AG04449 (cell line): Measurements from ENCODE around the gene KRT75.

ENCODE experiments used
- CTCF ChIA-PET: fragments of 350-600 bp; formaldehyde crosslinking; extraction: SDS; loops from one replicate; lab custom pipeline; 2021; ENCODE audit warnings: antibody characterized with exemption; lab: Yijun Ruan, JAX
- POLR2A ChIA-PET: fragments of 400-600, 350-600 bp; formaldehyde crosslinking; extraction: SDS; loops from one replicate; lab custom pipeline; 2020; ENCODE audit warnings: antibody characterized with exemption, inconsistent platforms; lab: Yijun Ruan, JAX
- DNase-seq: peaks from one replicate; pipeline ENCODE4 v3.0.0-alpha.2; 2010; ENCODE audit warnings: low read depth, low spot score
- H3K4me3 ChIP-seq: 2 replicates; pipeline ENCODE4 v1.5.1; 2011; ENCODE audit warnings: low read depth, mild to moderate bottlenecking, control low read depth, low read length
- TF ChIP-seq, protein P1 (sequence below): IDR thresholded peaks from one replicate; pipeline ENCODE4 v1.5.1; 2011; ENCODE audit warnings: mild to moderate bottlenecking, moderate library complexity, low read length, control low read depth, inconsistent platforms; ENCODE audit not compliant: insufficient read depth; ENCODE audit errors: missing control alignments

KRT75 gene

GRCh38 chr12:52389313-52390207 is 44.6 kb downstream of the KRT75 start:
- TF ChIP-seq, protein P1, sequence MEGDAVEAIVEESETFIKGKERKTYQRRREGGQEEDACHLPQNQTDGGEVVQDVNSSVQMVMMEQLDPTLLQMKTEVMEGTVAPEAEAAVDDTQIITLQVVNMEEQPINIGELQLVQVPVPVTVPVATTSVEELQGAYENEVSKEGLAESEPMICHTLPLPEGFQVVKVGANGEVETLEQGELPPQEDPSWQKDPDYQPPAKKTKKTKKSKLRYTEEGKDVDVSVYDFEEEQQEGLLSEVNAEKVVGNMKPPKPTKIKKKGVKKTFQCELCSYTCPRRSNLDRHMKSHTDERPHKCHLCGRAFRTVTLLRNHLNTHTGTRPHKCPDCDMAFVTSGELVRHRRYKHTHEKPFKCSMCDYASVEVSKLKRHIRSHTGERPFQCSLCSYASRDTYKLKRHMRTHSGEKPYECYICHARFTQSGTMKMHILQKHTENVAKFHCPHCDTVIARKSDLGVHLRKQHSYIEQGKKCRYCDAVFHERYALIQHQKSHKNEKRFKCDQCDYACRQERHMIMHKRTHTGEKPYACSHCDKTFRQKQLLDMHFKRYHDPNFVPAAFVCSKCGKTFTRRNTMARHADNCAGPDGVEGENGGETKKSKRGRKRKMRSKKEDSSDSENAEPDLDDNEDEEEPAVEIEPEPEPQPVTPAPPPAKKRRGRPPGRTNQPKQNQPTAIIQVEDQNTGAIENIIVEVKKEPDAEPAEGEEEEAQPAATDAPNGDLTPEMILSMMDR: no peak
- no peak for DNase-seq
- ChIA-PET POLR2A (no interaction called here), CTCF (interaction anchor here (0.6 to 12.6 kb wide), 7 partner anchors 8 to 490 kb away, joined by 3 to 137 read pairs (median 8); partner anchors contain the start of gene KRT85)
- H3K4me3 ChIP-seq: no peak overlapping the region

DNA sequence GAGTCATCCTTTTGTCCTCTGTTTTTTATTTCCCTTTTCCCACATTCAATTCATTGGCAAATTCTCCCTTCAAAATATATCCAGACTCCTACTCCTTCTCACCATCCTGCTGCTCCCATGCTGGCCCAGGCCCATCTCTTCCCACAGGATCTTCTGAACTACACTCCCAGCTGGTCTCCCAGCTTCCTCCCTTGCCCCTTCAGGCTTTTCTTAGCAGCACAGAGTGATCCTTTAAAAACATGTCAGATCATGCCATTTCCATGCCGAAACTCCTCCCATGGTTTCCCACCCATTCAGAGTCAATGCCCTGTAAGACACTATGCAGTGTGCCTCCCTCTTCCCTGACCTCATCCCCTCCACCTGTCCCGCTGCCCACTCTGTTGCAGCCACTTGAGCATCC is 46.3 kb downstream of the KRT75 start:
- H3K4me3 ChIP-seq: no peak overlapping the region
- TF ChIP-seq, protein P1: no peak
- ChIA-PET POLR2A (no interaction called here), CTCF (interaction anchor here (0.8 to 12.6 kb wide), 5 partner anchors 10 to 497 kb away, joined by 4 to 137 read pairs (median 7); partner anchors contain the start of gene KRT85)
- no peak for DNase-seq

DNA sequence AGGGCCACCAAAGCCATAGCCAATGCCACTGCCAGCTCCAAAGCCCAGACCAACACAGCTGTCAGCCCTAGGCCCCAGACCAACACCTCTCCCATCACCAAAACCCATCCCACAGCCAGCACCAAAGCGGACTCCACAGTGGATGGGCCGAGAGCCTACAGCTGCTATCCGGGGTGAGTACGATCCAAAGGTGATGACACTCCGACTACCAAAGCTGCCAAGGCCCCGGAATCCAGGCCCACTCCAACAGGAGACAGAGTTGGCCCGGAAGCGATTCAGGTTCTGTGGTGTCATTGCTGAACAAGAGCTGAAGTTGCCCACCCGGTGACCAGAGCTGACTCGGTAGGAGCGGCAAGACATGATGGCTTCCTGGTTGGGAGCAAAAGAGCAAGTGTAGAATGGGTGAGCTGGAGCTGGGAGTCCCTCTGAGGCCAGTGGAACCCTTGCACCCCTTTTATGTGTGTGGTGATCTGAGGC is 48.9 kb downstream of the KRT75 start, which contains the start of gene KRT84:
Gene KRT84, minus strand, starts transcription at position 427 of the 477 bp plus-strand sequence. Its CDS starts 67 bp downstream, at position 360.
- no peak for DNase-seq
- TF ChIP-seq, protein P1: no peak
- H3K4me3 ChIP-seq: no peak within 1 kb of the TSS
- CTCF ChIA-PET: interaction anchor here (0.8 to 12.6 kb wide), 8 partner anchors 10 to 494 kb away, joined by 3 to 137 read pairs (median 5); partner anchors contain the start of gene KRT85
- POLR2A ChIA-PET: no interaction called here

- DNase-seq: no peak
- CTCF ChIA-PET: interaction anchor here (0.7 to 17.9 kb wide), 7 partner anchors 12 to 497 kb away, joined by 3 to 488 read pairs (median 6); partner anchors contain the start of gene KRT85
Observed at GRCh38 chr12:52383331-52383730, 50.8 kb downstream of the KRT75 start.

DNA sequence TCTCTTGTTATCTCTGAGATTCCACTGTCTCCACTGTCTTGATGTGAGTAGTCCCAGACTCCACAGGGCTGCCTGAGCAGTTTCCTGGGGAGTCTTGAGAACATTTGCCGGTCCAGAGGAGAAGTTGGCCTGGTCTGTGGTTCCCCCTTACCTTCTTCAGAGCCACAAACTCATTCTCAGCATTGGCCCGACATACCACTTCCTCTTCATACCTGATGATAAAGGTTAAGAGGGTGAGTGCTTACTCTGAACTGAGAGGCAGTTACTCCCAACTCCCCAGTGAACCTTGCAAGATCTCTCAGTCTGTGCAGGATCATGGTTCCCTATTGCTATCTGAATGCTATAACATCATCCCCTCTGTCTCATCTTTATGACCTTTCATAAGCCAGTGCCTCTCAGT is 51.3 kb downstream of the KRT75 start:
- no peak overlapping the region for H3K4me3 ChIP-seq
- TF ChIP-seq, protein P1: no peak
- CTCF ChIA-PET: interaction anchor here (1.4 to 17.9 kb wide), 5 partner anchors 8 to 497 kb away, joined by 3 to 488 read pairs (median 14); partner anchors contain the start of gene KRT85
- POLR2A ChIA-PET: no interaction called here
- no peak for DNase-seq

More at GRCh38 chr12:52383331-52383730, 50.8 kb downstream of the KRT75 start:
- POLR2A ChIA-PET: no interaction called here
- TF ChIP-seq, protein P1: no peak
- no peak overlapping the region for H3K4me3 ChIP-seq
